G401 (cell line): ENCODE measurements around the gene CALD1. TPM values are rescaled to one million over a fixed set of nuclear protein-coding genes. Genes with fewer than 3 reads are reported as not detected.

Experiments
- DNase-seq: peaks from one replicate; pipeline ENCODE4 v3.0.0-alpha.2; 2015; ENCODE audit warnings: low spot score
- in situ Hi-C: cut with HindIII; loops from 2 replicates; pipeline ENCODE4 v1.10.0; 2016; ENCODE audit warnings: low sequenced_read_pairs, mixed read lengths
- total RNA-seq: library from RNA; depleted of rRNA; stranded (reverse); fragments of >200 nt; shearing (Covaris generic); gene quantifications from 2 replicates; pipeline ENCODE4 v1.2.3, GENCODE V29; 2014

The CALD1 gene
- total RNA-seq, 1 experiment from 2014 or later: 1.9 TPM

- in situ Hi-C loops: no loop called here
- no peak for DNase-seq
Measured at GRCh38 chr7:134903073-134903790, 123.8 kb downstream of the CALD1 start.

- in situ Hi-C loops: no loop called here
- no peak for DNase-seq
Measured at GRCh38 chr7:134905375-134905774, 125.9 kb downstream of the CALD1 start.

GRCh38 chr7:134907000-134907399 is 127.6 kb downstream of the CALD1 start:
- in situ Hi-C loops: no loop called here
- peak; percentile 27 for DNase-seq

- no peak for DNase-seq
- in situ Hi-C loops: no loop called here
Measured at GRCh38 chr7:134907639-134908038, 128.2 kb downstream of the CALD1 start.

- in situ Hi-C loops: no loop called here
- no peak for DNase-seq
Measured at GRCh38 chr7:134908289-134908688, 128.9 kb downstream of the CALD1 start.

- in situ Hi-C loops: no loop called here
- DNase-seq: no peak
Measured at GRCh38 chr7:134910214-134910890, 130.9 kb downstream of the CALD1 start.

- in situ Hi-C loops: no loop called here
- no peak for DNase-seq
Measured at GRCh38 chr7:134910968-134911367, 131.5 kb downstream of the CALD1 start.

- DNase-seq: no peak
- in situ Hi-C loops: no loop called here
Measured at GRCh38 chr7:134916171-134916883, 136.9 kb downstream of the CALD1 start.

GRCh38 chr7:134919240-134919641 is 139.8 kb downstream of the CALD1 start:
- no peak for DNase-seq

GRCh38 chr7:134920026-134920753 is 140.8 kb downstream of the CALD1 start:
- no peak for DNase-seq
- in situ Hi-C loops: no loop called here

More at GRCh38 chr7:134919240-134919641, 139.8 kb downstream of the CALD1 start:
- in situ Hi-C loops: no loop called here

GRCh38 chr7:134922720-134923704 is 143.6 kb downstream of the CALD1 start:
- no peak for DNase-seq
- in situ Hi-C loops: no loop called here

- in situ Hi-C loops: no loop called here
- no peak for DNase-seq
Measured at GRCh38 chr7:134925766-134926165, 146.3 kb downstream of the CALD1 start.

- in situ Hi-C loops: no loop called here
- no peak for DNase-seq
Measured at GRCh38 chr7:134926396-134926795, 147.0 kb downstream of the CALD1 start.

- in situ Hi-C loops: no loop called here
- no peak for DNase-seq
Measured at GRCh38 chr7:134927076-134927475, 147.6 kb downstream of the CALD1 start.

- no peak for DNase-seq
- in situ Hi-C loops: no loop called here
Measured at GRCh38 chr7:134927723-134928122, 148.3 kb downstream of the CALD1 start.

- no peak for DNase-seq
- in situ Hi-C loops: no loop called here
Measured at GRCh38 chr7:134928554-134928953, 149.1 kb downstream of the CALD1 start.

- no peak for DNase-seq
- in situ Hi-C loops: no loop called here
Measured at GRCh38 chr7:134931487-134931886, 152.1 kb downstream of the CALD1 start.

- in situ Hi-C loops: no loop called here
- DNase-seq: peak; percentile 83
Measured at GRCh38 chr7:134932707-134933370, 153.4 kb downstream of the CALD1 start.
